H9 (cell line): Measurements from ENCODE around the gene HNRNPLL. TPM values are rescaled to one million over a fixed set of nuclear protein-coding genes. Genes with fewer than 3 reads are reported as not detected.

Experiments used
- DNase-seq: peaks from one replicate; pipeline ENCODE4 v3.0.0-alpha.2; 2017
- H2AFZ ChIP-seq: one replicate; pipeline ENCODE4 v1.6.1; 2013; ENCODE audit warnings: mild to moderate bottlenecking, low read length, control low read depth, moderate library complexity
- H2AK5ac ChIP-seq: 2 replicates; pipeline ENCODE4 v1.6.1; 2013; ENCODE audit warnings: low read length, control low read depth, mixed read lengths; ENCODE audit not compliant: insufficient read length
- H2BK120ac ChIP-seq: one replicate; pipeline ENCODE4 v1.6.1; 2013; ENCODE audit warnings: low read depth, mild to moderate bottlenecking, low read length, control low read depth, inconsistent platforms; ENCODE audit not compliant: poor library complexity, severe bottlenecking
- H2BK12ac ChIP-seq: 2 replicates; pipeline ENCODE4 v1.6.1; 2013; ENCODE audit warnings: low read length, control low read depth, mixed read lengths, low read depth; ENCODE audit not compliant: insufficient read length
- H2BK15ac ChIP-seq: 2 replicates; pipeline ENCODE4 v1.6.1; 2013; ENCODE audit warnings: low read depth, low read length, control low read depth
- H2BK20ac ChIP-seq: one replicate; pipeline ENCODE4 v1.6.1; 2013; ENCODE audit warnings: low read depth, mild to moderate bottlenecking, low read length, control low read depth, inconsistent platforms; ENCODE audit not compliant: poor library complexity, severe bottlenecking
- H2BK5ac ChIP-seq: 2 replicates; pipeline ENCODE4 v1.6.1; 2013; ENCODE audit warnings: low read length, control low read depth, mixed read lengths; ENCODE audit not compliant: insufficient read length
- H3K14ac ChIP-seq: 2 replicates; pipeline ENCODE4 v1.6.1; 2013; ENCODE audit warnings: low read length, control low read depth; ENCODE audit not compliant: insufficient read depth
- H3K18ac ChIP-seq: 2 replicates; pipeline ENCODE4 v1.6.1; 2013; ENCODE audit warnings: low read depth, mild to moderate bottlenecking, mixed read lengths, low read length, control low read depth; ENCODE audit not compliant: insufficient read length
- H3K23ac ChIP-seq: 2 replicates; pipeline ENCODE4 v1.6.1; 2013; ENCODE audit warnings: low read length, control low read depth, mixed read lengths, low read depth; ENCODE audit not compliant: insufficient read length
- H3K23me2 ChIP-seq: 2 replicates; pipeline ENCODE4 v1.6.1; 2013; ENCODE audit warnings: low read depth, mild to moderate bottlenecking, mixed read lengths, low read length, control low read depth; ENCODE audit not compliant: insufficient read length, poor library complexity, severe bottlenecking
- H3K27ac ChIP-seq: 2 replicates; pipeline ENCODE4 v1.5.1; 2013; ENCODE audit warnings: low read length, control low read depth, mixed read lengths, low read depth; ENCODE audit not compliant: insufficient read length
- H3K27me3 ChIP-seq: 2 replicates; pipeline ENCODE4 v1.6.1; 2013; ENCODE audit warnings: low read length, control low read depth, inconsistent platforms; ENCODE audit not compliant: insufficient read depth
- H3K4ac ChIP-seq: 2 replicates; pipeline ENCODE4 v1.6.1; 2013; ENCODE audit warnings: low read depth, mild to moderate bottlenecking, control low read depth, inconsistent platforms, low read length, moderate library complexity
- H3K4me1 ChIP-seq: 2 replicates; pipeline ENCODE4 v1.6.1; 2013; ENCODE audit warnings: low read length, control low read depth, inconsistent platforms; ENCODE audit not compliant: insufficient read depth
- H3K4me2 ChIP-seq: 2 replicates; pipeline ENCODE4 v1.6.1; 2013; ENCODE audit warnings: low read length, control low read depth, mixed read lengths; ENCODE audit not compliant: insufficient read length, insufficient read depth
- H3K56ac ChIP-seq: 2 replicates; pipeline ENCODE4 v1.6.1; 2013; ENCODE audit warnings: low read depth, mild to moderate bottlenecking, mixed read lengths, low read length, control low read depth; ENCODE audit not compliant: insufficient read length
- H3K79me1 ChIP-seq: 2 replicates; pipeline ENCODE4 v1.6.1; 2013; ENCODE audit warnings: low read depth, mild to moderate bottlenecking, moderate library complexity, low read length, control low read depth, inconsistent platforms; ENCODE audit not compliant: insufficient read depth, poor library complexity, severe bottlenecking
- H3K79me2 ChIP-seq: 2 replicates; pipeline ENCODE4 v1.6.1; 2013; ENCODE audit warnings: low read length, control low read depth, inconsistent platforms; ENCODE audit not compliant: insufficient read depth
- H3K9ac ChIP-seq: 2 replicates; pipeline ENCODE4 v1.6.1; 2013; ENCODE audit warnings: low read length, control low read depth, mixed read lengths; ENCODE audit not compliant: insufficient read length; ENCODE audit errors: extremely low read depth
- H3K9me3 ChIP-seq: one replicate; pipeline ENCODE4 v1.6.1; 2013; ENCODE audit warnings: low read depth, low read length, inconsistent platforms; ENCODE audit not compliant: control insufficient read depth
- H3T11ph ChIP-seq: one replicate; pipeline ENCODE4 v1.6.1; 2013; ENCODE audit warnings: mild to moderate bottlenecking, low read length, control low read depth, inconsistent platforms
- H4K20me1 ChIP-seq: one replicate; pipeline ENCODE4 v1.6.1; 2013; ENCODE audit not compliant: control insufficient read depth, insufficient read length, insufficient read depth
- H4K5ac ChIP-seq: 2 replicates; pipeline ENCODE4 v1.6.1; 2013; ENCODE audit warnings: low read depth, mild to moderate bottlenecking, mixed read lengths, low read length, control low read depth; ENCODE audit not compliant: insufficient read length
- H4K8ac ChIP-seq: replicated peaks from 2 replicates; pipeline ENCODE4 v1.6.1; 2013; ENCODE audit warnings: low read length, control low read depth, mixed read lengths, low read depth; ENCODE audit not compliant: insufficient read length
- H4K91ac ChIP-seq: 2 replicates; pipeline ENCODE4 v1.6.1; 2013; ENCODE audit warnings: low read depth, mild to moderate bottlenecking, moderate library complexity, mixed read lengths, low read length, control low read depth; ENCODE audit not compliant: insufficient read length
- H3K27ac Mint-ChIP-seq, 3 experiments: 2 replicates in 2 of 3; 3 replicates in 1 of 3; pipeline ENCODE4 v1.8.0; 2020 to 2021; ENCODE audit warnings: mixed read lengths in 3 of 3, mild to moderate bottlenecking in 1 of 3, moderate library complexity in 1 of 3
- H3K27me3 Mint-ChIP-seq: 2 replicates; pipeline ENCODE4 v1.8.0; 2021; ENCODE audit warnings: low read depth, mild to moderate bottlenecking, moderate library complexity, mixed read lengths
- H3K36me3 Mint-ChIP-seq, 3 experiments: 2 replicates in 2 of 3; 3 replicates in 1 of 3; pipeline ENCODE4 v1.8.0; 2020 to 2021; ENCODE audit warnings: low read depth in 3 of 3, mixed read lengths in 3 of 3; ENCODE audit not compliant: insufficient read depth in 1 of 3
- H3K4me1 Mint-ChIP-seq, 2 experiments: 2 replicates each; pipeline ENCODE4 v1.8.0; 2020; ENCODE audit warnings: mixed read lengths in 2 of 2
- H3K4me3 Mint-ChIP-seq, 2 experiments: 2 replicates in 1 of 2; 3 replicates in 1 of 2; pipeline ENCODE4 v1.8.0; 2020 to 2021; ENCODE audit warnings: mild to moderate bottlenecking in 2 of 2, mixed read lengths in 2 of 2, moderate library complexity in 1 of 2
- H3K9me3 Mint-ChIP-seq, 2 experiments: 2 replicates in 1 of 2; 3 replicates in 1 of 2; pipeline ENCODE4 v1.8.0; 2020; ENCODE audit warnings: mild to moderate bottlenecking in 2 of 2, mixed read lengths in 2 of 2, moderate library complexity in 1 of 2
- WGBS: extraction: QIAGEN DNeasy Blood & Tissue Kit; methylation state at CpG from one replicate; pipeline ENCODE4 v1.1.7; 2013; ENCODE audit warnings: missing lambda C conversion rate, low lambda C conversion rate, mixed read lengths; ENCODE audit not compliant: insufficient read length; ENCODE audit errors: extremely low coverage; 5-methylcytosine and 5-hydroxymethylcytosine counted together
- total RNA-seq: library from RNA; stranded (reverse); gene quantifications from 2 replicates; pipeline ENCODE4 v1.2.1, GENCODE V29; 2021
- TF ChIP-seq, protein P1 (sequence below): fragments of 200-600 bp; sonication (generic); conservative IDR thresholded peaks from 3 replicates; pipeline ENCODE4 v1.8.0; 2021; ENCODE audit warnings: antibody characterized with exemption, mild to moderate bottlenecking

HNRNPLL gene
- total RNA-seq, 1 experiment from 2014 or later = 52.3 TPM

- Histone ChIP-seq H3K27me3 (no peaks in the 10 kb centered on the region), H2BK12ac (no peak overlapping the region), H3K79me1 (no peaks in the 10 kb centered on the region), H3K9me3 (no peaks in the 10 kb centered on the region), H2BK5ac (no peak overlapping the region), H4K20me1 (no peaks in the 10 kb centered on the region), H3K23ac (no peak overlapping the region), H2AFZ (no peak overlapping the region), H3K14ac (no peak overlapping the region), H3K79me2 (0 out of 2 replicates have a peak, but pooled peaks cover 2% of the 10 kb centered on the region), H2AK5ac (no peak overlapping the region), H3K56ac (no peak overlapping the region), H3K4me2 (peak overlapping the region; percentile 39), H2BK15ac (no peak overlapping the region), H4K91ac (no peak overlapping the region), H3K27ac (peak overlapping the region; percentile 75), H2BK20ac (no peak overlapping the region), H4K5ac (no peak overlapping the region), H3K4ac (no peak overlapping the region), H2BK120ac (no peak overlapping the region), H4K8ac (peak overlapping the region; percentile 14), H3K18ac (no peak overlapping the region), H3K9ac (no peak overlapping the region), H3K23me2 (no peaks in the 10 kb centered on the region), H3T11ph (no peak overlapping the region), H3K4me1 (peaks cover 2% of the 10 kb centered on the region; the same call in 1 of the 2 replicates)
- Mint-ChIP-seq H3K9me3 (no peaks in the 10 kb centered on the region), H3K27ac (0 out of 7 replicates have a peak overlapping the region, but pooled peaks of 2 of the 3 experiments have one; percentile 45 to 50), H3K4me1 (peaks cover 23 to 28% of the 10 kb centered on the region in 2 experiments), H3K36me3 (peaks cover 18 to 71% (median 64%) of the 10 kb centered on the region in 3 experiments; a peak in 6 of 7 replicates), H3K27me3 (no peaks in the 10 kb centered on the region), H3K4me3 (peak overlapping the region in 1 of 2 experiments; percentile 12; a peak in 1 of 5 replicates)
- peak; percentile 48 for DNase-seq
- TF ChIP-seq, protein P1, sequence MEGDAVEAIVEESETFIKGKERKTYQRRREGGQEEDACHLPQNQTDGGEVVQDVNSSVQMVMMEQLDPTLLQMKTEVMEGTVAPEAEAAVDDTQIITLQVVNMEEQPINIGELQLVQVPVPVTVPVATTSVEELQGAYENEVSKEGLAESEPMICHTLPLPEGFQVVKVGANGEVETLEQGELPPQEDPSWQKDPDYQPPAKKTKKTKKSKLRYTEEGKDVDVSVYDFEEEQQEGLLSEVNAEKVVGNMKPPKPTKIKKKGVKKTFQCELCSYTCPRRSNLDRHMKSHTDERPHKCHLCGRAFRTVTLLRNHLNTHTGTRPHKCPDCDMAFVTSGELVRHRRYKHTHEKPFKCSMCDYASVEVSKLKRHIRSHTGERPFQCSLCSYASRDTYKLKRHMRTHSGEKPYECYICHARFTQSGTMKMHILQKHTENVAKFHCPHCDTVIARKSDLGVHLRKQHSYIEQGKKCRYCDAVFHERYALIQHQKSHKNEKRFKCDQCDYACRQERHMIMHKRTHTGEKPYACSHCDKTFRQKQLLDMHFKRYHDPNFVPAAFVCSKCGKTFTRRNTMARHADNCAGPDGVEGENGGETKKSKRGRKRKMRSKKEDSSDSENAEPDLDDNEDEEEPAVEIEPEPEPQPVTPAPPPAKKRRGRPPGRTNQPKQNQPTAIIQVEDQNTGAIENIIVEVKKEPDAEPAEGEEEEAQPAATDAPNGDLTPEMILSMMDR = peak; percentile 77
- no CpG with 5 or more reads among the region's 9 CpGs for WGBS
These were observed 21.3 kb downstream of the HNRNPLL start for GRCh38 chr2:38581193-38582147.
